H9 (cell line): Measurements from ENCODE around the gene NRG3. TPM values are rescaled to one million over a fixed set of nuclear protein-coding genes. Genes with fewer than 3 reads are reported as not detected.

Source experiments
- DNase-seq: peaks from one replicate; pipeline ENCODE4 v3.0.0-alpha.2; 2017
- H2AFZ ChIP-seq: one replicate; pipeline ENCODE4 v1.6.1; 2013; ENCODE audit warnings: mild to moderate bottlenecking, low read length, control low read depth, moderate library complexity
- H2AK5ac ChIP-seq: 2 replicates; pipeline ENCODE4 v1.6.1; 2013; ENCODE audit warnings: low read length, control low read depth, mixed read lengths; ENCODE audit not compliant: insufficient read length
- H2BK120ac ChIP-seq: one replicate; pipeline ENCODE4 v1.6.1; 2013; ENCODE audit warnings: low read depth, mild to moderate bottlenecking, low read length, control low read depth, inconsistent platforms; ENCODE audit not compliant: poor library complexity, severe bottlenecking
- H2BK12ac ChIP-seq: 2 replicates; pipeline ENCODE4 v1.6.1; 2013; ENCODE audit warnings: low read length, control low read depth, mixed read lengths, low read depth; ENCODE audit not compliant: insufficient read length
- H2BK15ac ChIP-seq: 2 replicates; pipeline ENCODE4 v1.6.1; 2013; ENCODE audit warnings: low read depth, low read length, control low read depth
- H2BK20ac ChIP-seq: one replicate; pipeline ENCODE4 v1.6.1; 2013; ENCODE audit warnings: low read depth, mild to moderate bottlenecking, low read length, control low read depth, inconsistent platforms; ENCODE audit not compliant: poor library complexity, severe bottlenecking
- H2BK5ac ChIP-seq: 2 replicates; pipeline ENCODE4 v1.6.1; 2013; ENCODE audit warnings: low read length, control low read depth, mixed read lengths; ENCODE audit not compliant: insufficient read length
- H3K14ac ChIP-seq: 2 replicates; pipeline ENCODE4 v1.6.1; 2013; ENCODE audit warnings: low read length, control low read depth; ENCODE audit not compliant: insufficient read depth
- H3K18ac ChIP-seq: 2 replicates; pipeline ENCODE4 v1.6.1; 2013; ENCODE audit warnings: low read depth, mild to moderate bottlenecking, mixed read lengths, low read length, control low read depth; ENCODE audit not compliant: insufficient read length
- H3K23ac ChIP-seq: 2 replicates; pipeline ENCODE4 v1.6.1; 2013; ENCODE audit warnings: low read length, control low read depth, mixed read lengths, low read depth; ENCODE audit not compliant: insufficient read length
- H3K23me2 ChIP-seq: 2 replicates; pipeline ENCODE4 v1.6.1; 2013; ENCODE audit warnings: low read depth, mild to moderate bottlenecking, mixed read lengths, low read length, control low read depth; ENCODE audit not compliant: insufficient read length, poor library complexity, severe bottlenecking
- H3K27ac ChIP-seq: 2 replicates; pipeline ENCODE4 v1.5.1; 2013; ENCODE audit warnings: low read length, control low read depth, mixed read lengths, low read depth; ENCODE audit not compliant: insufficient read length
- H3K27me3 ChIP-seq: 2 replicates; pipeline ENCODE4 v1.6.1; 2013; ENCODE audit warnings: low read length, control low read depth, inconsistent platforms; ENCODE audit not compliant: insufficient read depth
- H3K4ac ChIP-seq: 2 replicates; pipeline ENCODE4 v1.6.1; 2013; ENCODE audit warnings: low read depth, mild to moderate bottlenecking, control low read depth, inconsistent platforms, low read length, moderate library complexity
- H3K4me1 ChIP-seq: 2 replicates; pipeline ENCODE4 v1.6.1; 2013; ENCODE audit warnings: low read length, control low read depth, inconsistent platforms; ENCODE audit not compliant: insufficient read depth
- H3K4me2 ChIP-seq: 2 replicates; pipeline ENCODE4 v1.6.1; 2013; ENCODE audit warnings: low read length, control low read depth, mixed read lengths; ENCODE audit not compliant: insufficient read length, insufficient read depth
- H3K56ac ChIP-seq: 2 replicates; pipeline ENCODE4 v1.6.1; 2013; ENCODE audit warnings: low read depth, mild to moderate bottlenecking, mixed read lengths, low read length, control low read depth; ENCODE audit not compliant: insufficient read length
- H3K79me1 ChIP-seq: 2 replicates; pipeline ENCODE4 v1.6.1; 2013; ENCODE audit warnings: low read depth, mild to moderate bottlenecking, moderate library complexity, low read length, control low read depth, inconsistent platforms; ENCODE audit not compliant: insufficient read depth, poor library complexity, severe bottlenecking
- H3K79me2 ChIP-seq: 2 replicates; pipeline ENCODE4 v1.6.1; 2013; ENCODE audit warnings: low read length, control low read depth, inconsistent platforms; ENCODE audit not compliant: insufficient read depth
- H3K9ac ChIP-seq: 2 replicates; pipeline ENCODE4 v1.6.1; 2013; ENCODE audit warnings: low read length, control low read depth, mixed read lengths; ENCODE audit not compliant: insufficient read length; ENCODE audit errors: extremely low read depth
- H3K9me3 ChIP-seq: one replicate; pipeline ENCODE4 v1.6.1; 2013; ENCODE audit warnings: low read depth, low read length, inconsistent platforms; ENCODE audit not compliant: control insufficient read depth
- H3T11ph ChIP-seq: one replicate; pipeline ENCODE4 v1.6.1; 2013; ENCODE audit warnings: mild to moderate bottlenecking, low read length, control low read depth, inconsistent platforms
- H4K20me1 ChIP-seq: one replicate; pipeline ENCODE4 v1.6.1; 2013; ENCODE audit not compliant: control insufficient read depth, insufficient read length, insufficient read depth
- H4K5ac ChIP-seq: 2 replicates; pipeline ENCODE4 v1.6.1; 2013; ENCODE audit warnings: low read depth, mild to moderate bottlenecking, mixed read lengths, low read length, control low read depth; ENCODE audit not compliant: insufficient read length
- H4K8ac ChIP-seq: replicated peaks from 2 replicates; pipeline ENCODE4 v1.6.1; 2013; ENCODE audit warnings: low read length, control low read depth, mixed read lengths, low read depth; ENCODE audit not compliant: insufficient read length
- H4K91ac ChIP-seq: 2 replicates; pipeline ENCODE4 v1.6.1; 2013; ENCODE audit warnings: low read depth, mild to moderate bottlenecking, moderate library complexity, mixed read lengths, low read length, control low read depth; ENCODE audit not compliant: insufficient read length
- H3K27ac Mint-ChIP-seq, 3 experiments: 2 replicates in 2 of 3; 3 replicates in 1 of 3; pipeline ENCODE4 v1.8.0; 2020 to 2021; ENCODE audit warnings: mixed read lengths in 3 of 3, mild to moderate bottlenecking in 1 of 3, moderate library complexity in 1 of 3
- H3K27me3 Mint-ChIP-seq: 2 replicates; pipeline ENCODE4 v1.8.0; 2021; ENCODE audit warnings: low read depth, mild to moderate bottlenecking, moderate library complexity, mixed read lengths
- H3K36me3 Mint-ChIP-seq, 3 experiments: 2 replicates in 2 of 3; 3 replicates in 1 of 3; pipeline ENCODE4 v1.8.0; 2020 to 2021; ENCODE audit warnings: low read depth in 3 of 3, mixed read lengths in 3 of 3; ENCODE audit not compliant: insufficient read depth in 1 of 3
- H3K4me1 Mint-ChIP-seq, 2 experiments: 2 replicates each; pipeline ENCODE4 v1.8.0; 2020; ENCODE audit warnings: mixed read lengths in 2 of 2
- H3K4me3 Mint-ChIP-seq, 2 experiments: 2 replicates in 1 of 2; 3 replicates in 1 of 2; pipeline ENCODE4 v1.8.0; 2020 to 2021; ENCODE audit warnings: mild to moderate bottlenecking in 2 of 2, mixed read lengths in 2 of 2, moderate library complexity in 1 of 2
- H3K9me3 Mint-ChIP-seq, 2 experiments: 2 replicates in 1 of 2; 3 replicates in 1 of 2; pipeline ENCODE4 v1.8.0; 2020; ENCODE audit warnings: mild to moderate bottlenecking in 2 of 2, mixed read lengths in 2 of 2, moderate library complexity in 1 of 2
- total RNA-seq: library from RNA; stranded (reverse); gene quantifications from 2 replicates; pipeline ENCODE4 v1.2.1, GENCODE V29; 2021
- TF ChIP-seq, protein P1 (sequence below): fragments of 200-600 bp; sonication (generic); conservative IDR thresholded peaks from 3 replicates; pipeline ENCODE4 v1.8.0; 2021; ENCODE audit warnings: antibody characterized with exemption, mild to moderate bottlenecking

The NRG3 gene
- total RNA-seq, 1 experiment from 2014 or later: 1.6 TPM

DNA sequence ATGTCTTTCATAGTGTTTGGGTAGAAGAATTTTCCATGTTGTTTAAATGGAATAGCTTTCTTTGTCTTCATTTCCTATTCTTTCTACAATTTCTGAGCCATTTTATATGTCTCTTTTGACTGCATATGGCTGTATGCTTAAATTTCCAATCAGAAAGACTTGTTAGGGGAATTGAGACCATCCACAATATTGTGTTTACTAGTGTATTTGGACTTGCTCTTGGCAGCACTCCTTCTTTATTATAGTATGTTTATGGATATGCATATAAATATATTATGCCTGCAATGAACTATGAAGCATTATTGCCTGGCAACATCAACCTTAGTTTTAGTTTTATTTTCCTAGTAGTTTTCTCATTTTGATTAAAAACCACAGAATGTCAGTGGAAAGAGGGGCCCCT, 92.7 kb downstream of the NRG3 start:
- Histone ChIP-seq H2BK15ac (no peak overlapping the region), H3T11ph (no peak overlapping the region), H3K79me1 (no peaks in the 10 kb centered on the region), H3K23me2 (no peaks in the 10 kb centered on the region), H2AK5ac (no peak overlapping the region), H3K4me2 (no peak overlapping the region), H2BK120ac (no peak overlapping the region), H3K18ac (no peak overlapping the region), H2AFZ (no peak overlapping the region), H3K23ac (no peak overlapping the region), H3K27ac (no peak overlapping the region), H3K9ac (no peak overlapping the region), H4K5ac (no peak overlapping the region), H2BK20ac (no peak overlapping the region), H3K27me3 (no peaks in the 10 kb centered on the region), H3K9me3 (no peaks in the 10 kb centered on the region), H4K20me1 (no peaks in the 10 kb centered on the region), H3K79me2 (no peaks in the 10 kb centered on the region), H4K91ac (no peak overlapping the region), H3K14ac (no peak overlapping the region), H2BK5ac (no peak overlapping the region), H4K8ac (no peak overlapping the region), H3K4me1 (no peaks in the 10 kb centered on the region), H3K4ac (no peak overlapping the region), H3K56ac (no peak overlapping the region), H2BK12ac (no peak overlapping the region)
- H3K27me3 Mint-ChIP-seq: no peaks in the 10 kb centered on the region
- H3K4me1 Mint-ChIP-seq: peaks cover 4 to 8% of the 10 kb centered on the region in 2 experiments; a peak in 3 of 4 replicates
- TF ChIP-seq, protein P1, sequence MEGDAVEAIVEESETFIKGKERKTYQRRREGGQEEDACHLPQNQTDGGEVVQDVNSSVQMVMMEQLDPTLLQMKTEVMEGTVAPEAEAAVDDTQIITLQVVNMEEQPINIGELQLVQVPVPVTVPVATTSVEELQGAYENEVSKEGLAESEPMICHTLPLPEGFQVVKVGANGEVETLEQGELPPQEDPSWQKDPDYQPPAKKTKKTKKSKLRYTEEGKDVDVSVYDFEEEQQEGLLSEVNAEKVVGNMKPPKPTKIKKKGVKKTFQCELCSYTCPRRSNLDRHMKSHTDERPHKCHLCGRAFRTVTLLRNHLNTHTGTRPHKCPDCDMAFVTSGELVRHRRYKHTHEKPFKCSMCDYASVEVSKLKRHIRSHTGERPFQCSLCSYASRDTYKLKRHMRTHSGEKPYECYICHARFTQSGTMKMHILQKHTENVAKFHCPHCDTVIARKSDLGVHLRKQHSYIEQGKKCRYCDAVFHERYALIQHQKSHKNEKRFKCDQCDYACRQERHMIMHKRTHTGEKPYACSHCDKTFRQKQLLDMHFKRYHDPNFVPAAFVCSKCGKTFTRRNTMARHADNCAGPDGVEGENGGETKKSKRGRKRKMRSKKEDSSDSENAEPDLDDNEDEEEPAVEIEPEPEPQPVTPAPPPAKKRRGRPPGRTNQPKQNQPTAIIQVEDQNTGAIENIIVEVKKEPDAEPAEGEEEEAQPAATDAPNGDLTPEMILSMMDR: no peak
- no peak overlapping the region for H3K4me3 Mint-ChIP-seq
- H3K9me3 Mint-ChIP-seq: no peaks in the 10 kb centered on the region; a peak in 1 of 5 replicates
- DNase-seq: no peak
- no peaks in the 10 kb centered on the region; a peak in 1 of 7 replicates for H3K36me3 Mint-ChIP-seq
- H3K27ac Mint-ChIP-seq: no peak overlapping the region
